ENCODE results near the gene MTG1. TPM values are rescaled to one million over a fixed set of nuclear protein-coding genes. Genes with fewer than 3 reads are reported as not detected.

The MTG1 gene
- 10 to 100 TPM; 36.7 to 44.4 TPM for polyA plus RNA-seq

DNA sequence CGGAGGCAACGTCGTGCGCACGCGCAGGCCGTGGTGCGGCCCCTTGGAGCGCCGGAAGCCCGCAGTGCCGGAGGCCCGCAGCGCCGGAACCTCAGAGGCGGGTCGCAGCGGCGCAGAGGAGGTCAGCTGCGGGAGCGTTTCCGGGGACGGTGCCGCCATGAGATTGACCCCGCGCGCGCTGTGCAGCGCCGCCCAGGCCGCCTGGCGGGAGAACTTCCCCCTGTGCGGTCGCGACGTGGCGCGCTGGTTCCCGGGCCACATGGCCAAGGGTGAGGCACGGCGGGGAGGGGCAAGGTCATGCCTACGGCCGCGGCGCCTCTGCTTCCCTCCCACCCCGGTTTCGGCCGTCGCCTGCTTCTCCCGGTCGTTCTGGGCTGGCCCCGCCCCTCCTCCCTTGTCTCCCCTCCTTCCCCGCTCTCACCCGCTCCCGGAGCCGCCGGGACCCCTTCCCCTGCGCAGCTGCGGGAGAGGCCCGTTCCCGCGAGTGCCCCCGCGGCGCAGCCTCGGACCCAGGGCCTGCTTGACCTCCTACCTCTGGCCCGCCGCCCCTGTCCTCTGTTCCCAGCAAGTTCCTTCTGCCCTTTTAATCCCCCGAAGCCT lies at the start of gene MTG1:
Gene MTG1, plus strand, starts transcription at position 94 of the 600 bp plus-strand sequence. Its CDS starts 64 bp downstream, at position 158.
- H3K4me3 ChIP-seq (ENCODE audit: low read depth in 1 of 2, low read length in 2 of 2), result peak within 1 kb of the TSS; percentile 80 to 89
- peak within 1 kb of the TSS; percentile 79 to 95 for H3K27ac ChIP-seq (ENCODE audit: low read depth in 2 of 2, low read length in 1 of 2)
- 0 to 1% methylated on average over 46 to 69 of the region's 69 CpGs for WGBS, 2 donors
- H3K27me3 ChIP-seq (ENCODE audit: control insufficient read depth in 1 of 2, insufficient read depth in 2 of 2, low read length in 2 of 2), result no peaks in the 10 kb centered on the region
- H3K4me1 ChIP-seq (ENCODE audit: control insufficient read depth in 2 of 2, insufficient read depth in 2 of 2, low read length in 1 of 2), result peaks cover 2 to 4% of the 10 kb centered on the region in 2 donors
- peaks cover 6 to 15% of the 10 kb centered on the region in 2 donors for H3K36me3 ChIP-seq (ENCODE audit: control insufficient read depth in 2 of 2, insufficient read depth in 2 of 2, low read length in 1 of 2)
- peaks cover 0 to 3% of the 10 kb centered on the region in 2 donors for H3K9me3 ChIP-seq (ENCODE audit: control insufficient read depth in 2 of 2, insufficient read depth in 1 of 2, low read depth in 1 of 2, low read length in 1 of 2)

DNA sequence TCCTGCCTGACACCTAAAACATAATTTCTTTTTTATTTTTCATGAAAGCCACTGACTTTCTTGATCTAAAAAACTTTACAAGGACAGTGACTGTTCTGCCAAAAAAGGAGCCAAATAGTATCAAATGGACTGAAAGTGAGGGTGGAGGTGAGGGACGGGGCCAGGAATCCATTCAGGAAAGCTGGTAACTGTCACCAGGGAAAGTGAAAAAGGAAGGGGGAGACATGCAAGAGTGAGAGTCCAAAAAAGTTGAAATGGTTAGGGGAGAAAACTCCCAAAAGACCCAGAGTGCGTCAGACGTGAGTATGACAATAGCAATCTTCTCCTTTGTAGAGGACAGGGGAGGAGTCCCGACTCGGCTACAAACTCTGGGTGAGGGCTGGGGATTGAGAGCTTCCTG lies 49.7 kb upstream of the MTG1 start:
- peaks cover 0 to 8% of the 10 kb centered on the region in 2 donors for H3K9me3 ChIP-seq (ENCODE audit: control insufficient read depth in 2 of 2, insufficient read depth in 1 of 2, low read depth in 1 of 2, low read length in 1 of 2)
- H3K4me3 ChIP-seq (ENCODE audit: low read depth in 1 of 2, low read length in 2 of 2), result no peak overlapping the region
- no peak overlapping the region for H3K27ac ChIP-seq (ENCODE audit: low read depth in 2 of 2, low read length in 1 of 2)
- WGBS, 2 donors, result 64 to 70% methylated on average over 5 of the region's 5 CpGs
- no peaks in the 10 kb centered on the region for H3K4me1 ChIP-seq (ENCODE audit: control insufficient read depth in 2 of 2, insufficient read depth in 2 of 2, low read length in 1 of 2)
- H3K27me3 ChIP-seq (ENCODE audit: control insufficient read depth in 1 of 2, insufficient read depth in 2 of 2, low read length in 2 of 2), result no peaks in the 10 kb centered on the region
- H3K36me3 ChIP-seq (ENCODE audit: control insufficient read depth in 2 of 2, insufficient read depth in 2 of 2, low read length in 1 of 2), result no peaks in the 10 kb centered on the region

DNA sequence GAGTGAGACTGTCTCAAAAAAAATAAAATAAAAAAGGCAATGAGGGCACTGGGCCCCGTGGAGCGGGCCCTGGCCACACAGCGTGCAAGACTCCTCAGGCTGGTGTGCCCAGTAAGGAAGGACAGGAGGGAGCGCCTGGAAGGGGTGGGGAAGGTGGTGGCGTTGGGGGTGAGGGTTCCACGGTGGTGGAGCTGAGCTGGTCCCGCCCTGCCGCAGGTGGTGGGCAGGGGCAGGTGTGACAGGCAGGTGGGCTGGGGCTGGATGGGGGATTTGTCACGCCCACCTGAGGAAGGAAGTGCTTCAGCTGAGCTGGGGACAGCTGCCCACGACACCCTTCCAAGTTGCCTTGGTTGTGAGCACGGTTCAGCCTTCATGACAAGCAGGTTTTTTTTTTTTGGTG lies 47.5 kb upstream of the MTG1 start:
- WGBS, 2 donors, result 48 to 54% methylated on average over 11 of the region's 11 CpGs
- Histone ChIP-seq H3K27me3 (ENCODE audit: control insufficient read depth in 1 of 2, insufficient read depth in 2 of 2, low read length in 2 of 2) (no peaks in the 10 kb centered on the region), H3K27ac (ENCODE audit: low read depth in 2 of 2, low read length in 1 of 2) (no peak overlapping the region)

DNA sequence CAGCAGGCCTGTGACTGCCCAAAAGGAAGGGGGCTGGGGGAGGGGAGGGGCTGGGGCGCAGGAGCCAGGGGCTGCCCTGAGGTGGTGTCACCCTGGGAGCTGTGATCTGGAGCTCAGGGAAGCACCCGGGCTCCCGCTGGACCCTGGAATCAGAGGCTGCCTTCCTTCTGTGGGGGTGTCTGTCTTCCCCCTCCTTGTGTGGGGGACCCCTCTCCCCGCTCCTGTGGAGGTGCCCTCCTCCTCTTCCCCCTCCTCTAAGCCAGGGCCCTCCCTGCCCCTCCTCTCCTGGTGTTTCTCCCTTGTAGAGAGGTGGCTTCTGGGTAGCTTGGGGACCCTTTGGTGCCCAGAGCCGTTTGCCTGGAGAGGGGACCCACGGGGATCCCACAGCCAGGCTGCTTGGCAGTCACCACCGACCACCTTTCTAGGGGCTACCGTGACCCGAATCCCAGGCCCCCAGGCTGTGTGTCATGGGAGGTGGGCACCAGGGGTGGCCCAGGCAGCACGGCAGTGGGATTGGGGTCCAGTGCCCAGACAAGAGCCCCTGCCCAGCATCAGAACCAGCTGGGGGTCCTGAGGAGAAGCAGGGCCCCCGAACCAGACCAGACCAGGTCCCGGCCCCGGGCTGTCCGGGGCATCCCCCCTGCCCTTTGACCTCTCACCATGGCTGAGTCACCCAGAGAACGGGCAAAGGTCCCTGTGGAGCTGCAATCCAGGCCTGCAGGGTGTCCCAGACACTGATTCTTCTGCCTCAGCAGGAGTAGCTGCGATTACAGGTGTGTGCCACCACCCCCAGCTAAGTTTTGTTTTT lies 46.0 kb upstream of the MTG1 start:
- no peaks in the 10 kb centered on the region for H3K4me1 ChIP-seq (ENCODE audit: control insufficient read depth in 2 of 2, insufficient read depth in 2 of 2, low read length in 1 of 2)
- no peaks in the 10 kb centered on the region for H3K27me3 ChIP-seq (ENCODE audit: control insufficient read depth in 1 of 2, insufficient read depth in 2 of 2, low read length in 2 of 2)
- no peak overlapping the region for H3K27ac ChIP-seq (ENCODE audit: low read depth in 2 of 2, low read length in 1 of 2)
- no peak overlapping the region for H3K4me3 ChIP-seq (ENCODE audit: low read depth in 1 of 2, low read length in 2 of 2)
- no peaks in the 10 kb centered on the region for H3K36me3 ChIP-seq (ENCODE audit: control insufficient read depth in 2 of 2, insufficient read depth in 2 of 2, low read length in 1 of 2)
- H3K9me3 ChIP-seq (ENCODE audit: control insufficient read depth in 2 of 2, insufficient read depth in 1 of 2, low read depth in 1 of 2, low read length in 1 of 2), result peaks cover 0 to 3% of the 10 kb centered on the region in 2 donors
- WGBS, 2 donors, result 49 to 50% methylated on average over 14 to 16 of the region's 16 CpGs

More for the DNA sequence above, 47.5 kb upstream of the MTG1 start:
- H3K4me1 ChIP-seq (ENCODE audit: control insufficient read depth in 2 of 2, insufficient read depth in 2 of 2, low read length in 1 of 2), result no peaks in the 10 kb centered on the region
- H3K4me3 ChIP-seq (ENCODE audit: low read depth in 1 of 2, low read length in 2 of 2), result no peak overlapping the region
- H3K36me3 ChIP-seq (ENCODE audit: control insufficient read depth in 2 of 2, insufficient read depth in 2 of 2, low read length in 1 of 2), result no peaks in the 10 kb centered on the region
- peaks cover 0 to 3% of the 10 kb centered on the region in 2 donors for H3K9me3 ChIP-seq (ENCODE audit: control insufficient read depth in 2 of 2, insufficient read depth in 1 of 2, low read depth in 1 of 2, low read length in 1 of 2)

- H3K4me3 ChIP-seq (ENCODE audit: low read depth in 1 of 2, low read length in 2 of 2), result no peak overlapping the region
- WGBS, 2 donors, result 75% methylated on average over 8 of the region's 8 CpGs
- H3K36me3 ChIP-seq (ENCODE audit: control insufficient read depth in 2 of 2, insufficient read depth in 2 of 2, low read length in 1 of 2), result no peaks in the 10 kb centered on the region
- H3K4me1 ChIP-seq (ENCODE audit: control insufficient read depth in 2 of 2, insufficient read depth in 2 of 2, low read length in 1 of 2), result no peaks in the 10 kb centered on the region
- peaks cover 0 to 3% of the 10 kb centered on the region in 2 donors for H3K9me3 ChIP-seq (ENCODE audit: control insufficient read depth in 2 of 2, insufficient read depth in 1 of 2, low read depth in 1 of 2, low read length in 1 of 2)
- no peaks in the 10 kb centered on the region for H3K27me3 ChIP-seq (ENCODE audit: control insufficient read depth in 1 of 2, insufficient read depth in 2 of 2, low read length in 2 of 2)
- H3K27ac ChIP-seq (ENCODE audit: low read depth in 2 of 2, low read length in 1 of 2), result no peak overlapping the region
These were observed 44.8 kb upstream of the MTG1 start for GRCh38 chr10:133349160-133349568.

DNA sequence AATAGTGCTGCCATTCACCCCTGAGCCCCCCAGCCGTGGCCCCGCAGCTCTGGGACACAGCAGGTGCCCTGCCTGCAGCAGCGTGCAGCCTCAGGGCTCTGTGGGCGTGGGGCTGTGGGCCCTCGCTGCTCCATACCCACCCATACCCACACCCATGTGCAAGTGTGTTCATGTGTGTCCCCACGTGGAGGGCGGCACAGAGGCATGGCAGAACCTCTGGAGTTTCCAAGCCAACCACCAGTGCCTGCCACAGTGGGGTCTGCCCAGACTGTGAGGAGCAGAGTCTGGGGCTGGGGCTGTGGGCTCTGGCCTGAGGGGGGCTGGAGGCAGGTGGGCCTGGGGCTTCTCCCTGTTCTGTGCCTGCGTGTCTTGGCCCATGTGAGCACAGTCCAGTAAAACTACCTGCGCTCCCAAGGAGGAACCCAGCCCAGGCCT lies 44.4 kb upstream of the MTG1 start:
- H3K4me1 ChIP-seq (ENCODE audit: control insufficient read depth in 2 of 2, insufficient read depth in 2 of 2, low read length in 1 of 2), result no peaks in the 10 kb centered on the region
- H3K27me3 ChIP-seq (ENCODE audit: control insufficient read depth in 1 of 2, insufficient read depth in 2 of 2, low read length in 2 of 2), result no peaks in the 10 kb centered on the region
- no peak overlapping the region for H3K27ac ChIP-seq (ENCODE audit: low read depth in 2 of 2, low read length in 1 of 2)
- WGBS, 2 donors, result 50 to 56% methylated on average over 9 of the region's 9 CpGs
- peaks cover 0 to 3% of the 10 kb centered on the region in 2 donors for H3K9me3 ChIP-seq (ENCODE audit: control insufficient read depth in 2 of 2, insufficient read depth in 1 of 2, low read depth in 1 of 2, low read length in 1 of 2)
- no peak overlapping the region for H3K4me3 ChIP-seq (ENCODE audit: low read depth in 1 of 2, low read length in 2 of 2)
- H3K36me3 ChIP-seq (ENCODE audit: control insufficient read depth in 2 of 2, insufficient read depth in 2 of 2, low read length in 1 of 2), result no peaks in the 10 kb centered on the region

- no peaks in the 10 kb centered on the region for H3K36me3 ChIP-seq (ENCODE audit: control insufficient read depth in 2 of 2, insufficient read depth in 2 of 2, low read length in 1 of 2)
- H3K27ac ChIP-seq (ENCODE audit: low read depth in 2 of 2, low read length in 1 of 2), result no peak overlapping the region
These were observed 43.5 kb upstream of the MTG1 start for GRCh38 chr10:133350283-133350949.

GRCh38 chr10:133350950-133351329 lies 43.0 kb upstream of the MTG1 start:
- Histone ChIP-seq H3K36me3 (ENCODE audit: control insufficient read depth in 2 of 2, insufficient read depth in 2 of 2, low read length in 1 of 2) (no peaks in the 10 kb centered on the region), H3K4me1 (ENCODE audit: control insufficient read depth in 2 of 2, insufficient read depth in 2 of 2, low read length in 1 of 2) (no peaks in the 10 kb centered on the region), H3K9me3 (ENCODE audit: control insufficient read depth in 2 of 2, insufficient read depth in 1 of 2, low read depth in 1 of 2, low read length in 1 of 2) (peaks cover 0 to 3% of the 10 kb centered on the region in 2 donors), H3K4me3 (ENCODE audit: low read depth in 1 of 2, low read length in 2 of 2) (no peak overlapping the region), H3K27ac (ENCODE audit: low read depth in 2 of 2, low read length in 1 of 2) (no peak overlapping the region), H3K27me3 (ENCODE audit: control insufficient read depth in 1 of 2, insufficient read depth in 2 of 2, low read length in 2 of 2) (no peaks in the 10 kb centered on the region)
- WGBS, 2 donors, result 49 to 51% methylated on average over 13 of the region's 13 CpGs

More at GRCh38 chr10:133350283-133350949, 43.5 kb upstream of the MTG1 start:
- no peak overlapping the region for H3K4me3 ChIP-seq (ENCODE audit: low read depth in 1 of 2, low read length in 2 of 2)
- no peaks in the 10 kb centered on the region for H3K27me3 ChIP-seq (ENCODE audit: control insufficient read depth in 1 of 2, insufficient read depth in 2 of 2, low read length in 2 of 2)
- 76 to 79% methylated on average over 12 of the region's 12 CpGs for WGBS, 2 donors
- H3K4me1 ChIP-seq (ENCODE audit: control insufficient read depth in 2 of 2, insufficient read depth in 2 of 2, low read length in 1 of 2), result no peaks in the 10 kb centered on the region
- H3K9me3 ChIP-seq (ENCODE audit: control insufficient read depth in 2 of 2, insufficient read depth in 1 of 2, low read depth in 1 of 2, low read length in 1 of 2), result peaks cover 0 to 3% of the 10 kb centered on the region in 2 donors

- Histone ChIP-seq H3K27me3 (ENCODE audit: control insufficient read depth in 1 of 2, insufficient read depth in 2 of 2, low read length in 2 of 2) (no peaks in the 10 kb centered on the region), H3K36me3 (ENCODE audit: control insufficient read depth in 2 of 2, insufficient read depth in 2 of 2, low read length in 1 of 2) (no peaks in the 10 kb centered on the region), H3K4me3 (ENCODE audit: low read depth in 1 of 2, low read length in 2 of 2) (no peak overlapping the region), H3K4me1 (ENCODE audit: control insufficient read depth in 2 of 2, insufficient read depth in 2 of 2, low read length in 1 of 2) (peaks cover 0 to 3% of the 10 kb centered on the region in 2 donors), H3K9me3 (ENCODE audit: control insufficient read depth in 2 of 2, insufficient read depth in 1 of 2, low read depth in 1 of 2, low read length in 1 of 2) (peaks cover 0 to 3% of the 10 kb centered on the region in 2 donors), H3K27ac (ENCODE audit: low read depth in 2 of 2, low read length in 1 of 2) (no peak overlapping the region)
- 71 to 73% methylated on average over 24 of the region's 24 CpGs for WGBS, 2 donors
These were observed 42.3 kb upstream of the MTG1 start for GRCh38 chr10:133351408-133352318.

Measured in esophagus (tissue), 2 donors.